GM12878 (cell line): ENCODE results near the gene TRUB1. TPM values are rescaled to one million over a fixed set of nuclear protein-coding genes. Genes with fewer than 3 reads are reported as not detected.

Experiments
- ATAC-seq: fragments of 200-7000 bp; cut with Tn5 transposase; 3 replicates; pipeline ENCODE4 v1.9.1; 2020; ENCODE audit warnings: mild to moderate bottlenecking, moderate library complexity
- BruUV-seq: library from RNA; stranded (reverse); fragments of 400-500 nt; replicated peaks from 2 replicates; lab custom pipeline; 2021; lab: Mats Ljungman, UMichigan
- CTCF ChIA-PET: fragments of 300-600 bp; sonication (Branson Sonifier 250); formaldehyde crosslinking; extraction: SDS; loops from one replicate; lab custom pipeline; 2021; ENCODE audit warnings: inconsistent platforms; lab: Yijun Ruan, JAX
- POLR2A ChIA-PET: fragments of 350-600 bp; formaldehyde crosslinking; extraction: SDS; loops from one replicate; lab custom pipeline; 2021; ENCODE audit warnings: inconsistent platforms; lab: Charles Lee
- RAD21 ChIA-PET: fragments of 300-600 bp; sonication (Branson Sonifier 250); formaldehyde crosslinking; loops from one replicate; lab custom pipeline; 2023; ENCODE audit warnings: antibody characterized with exemption; ENCODE audit not compliant: unreplicated experiment; lab: Charles Lee
- SMC1A ChIA-PET: fragments of 300-600 bp; sonication (Branson Sonifier 250); formaldehyde crosslinking; loops from one replicate; lab custom pipeline; 2023; ENCODE audit not compliant: unreplicated experiment, uncharacterized antibody; lab: Charles Lee
- DNase-seq: peaks from one replicate; pipeline ENCODE4 v3.0.0-alpha.2; 2011; ENCODE audit warnings: low read depth, low spot score
- FAIRE-seq: peaks from 3 replicates; lab custom pipeline; 2011; peaks lifted over from hg19 to GRCh38; lab: Jason Lieb, UNC
- H2AFZ ChIP-seq: 2 replicates; pipeline ENCODE4 v1.6.0; 2011; ENCODE audit warnings: low read depth, low read length, control low read depth; ENCODE audit not compliant: control insufficient read depth
- H3K27ac ChIP-seq: 2 replicates; pipeline ENCODE4 v1.5.1; 2011; ENCODE audit warnings: control low read depth; ENCODE audit not compliant: control insufficient read depth, insufficient read depth
- H3K27me3 ChIP-seq, 2 experiments: replicated peaks in 1 of 2; 2 replicates each; pipeline versions ENCODE4 v1.6.0 to v1.6.1; 2011; ENCODE audit warnings: low read length in 1 of 2; ENCODE audit not compliant: control insufficient read depth in 2 of 2, insufficient read depth in 2 of 2
- H3K36me3 ChIP-seq, 2 experiments: 2 replicates each; pipeline ENCODE4 v1.5.1; 2011; ENCODE audit warnings: low read length in 1 of 2; ENCODE audit not compliant: control insufficient read depth in 2 of 2, insufficient read depth in 2 of 2
- H3K4me1 ChIP-seq: 2 replicates; pipeline ENCODE4 v1.6.1; 2011; ENCODE audit warnings: mild to moderate bottlenecking, low read length, moderate library complexity, mixed read lengths; ENCODE audit not compliant: control insufficient read depth, insufficient read depth
- H3K4me2 ChIP-seq: 2 replicates; pipeline ENCODE4 v1.6.0; 2011; ENCODE audit warnings: control low read depth; ENCODE audit not compliant: control insufficient read depth, insufficient read depth
- H3K4me3 ChIP-seq: fragments of 200-600 bp; sonication (generic); 2 replicates; pipeline ENCODE4 v1.5.1; 2016
- H3K79me2 ChIP-seq: 2 replicates; pipeline ENCODE4 v1.6.0; 2011; ENCODE audit warnings: low read length; ENCODE audit not compliant: control insufficient read depth, insufficient read depth
- H3K9ac ChIP-seq: 2 replicates; pipeline ENCODE4 v1.8.0; 2011; ENCODE audit warnings: low read length, control low read depth, mixed read lengths; ENCODE audit not compliant: control insufficient read depth, insufficient read depth
- H3K9me3 ChIP-seq: replicated peaks from 3 replicates; pipeline ENCODE4 v1.5.1; 2011; ENCODE audit warnings: mild to moderate bottlenecking, low read length; ENCODE audit not compliant: control insufficient read depth, insufficient read depth
- H4K20me1 ChIP-seq: 2 replicates; pipeline ENCODE4 v1.6.0; 2011; ENCODE audit not compliant: control insufficient read depth, insufficient read depth
- E4F1 ChIP-seq: fragments of 450-650 bp; IDR thresholded peaks from 2 replicates; pipeline ENCODE4 v1.6.1; 2018; ENCODE audit warnings: borderline replicate concordance, mild to moderate bottlenecking; ENCODE audit not compliant: partially characterized antibody
- FOXK2 ChIP-seq: fragments of 450-650 bp; IDR thresholded peaks from 2 replicates; pipeline ENCODE4 v1.6.1; 2017; ENCODE audit warnings: mild to moderate bottlenecking, moderate library complexity
- FOXM1 ChIP-seq: IDR thresholded peaks from 2 replicates; pipeline ENCODE4 v1.6.1; 2012; ENCODE audit warnings: low read depth, mild to moderate bottlenecking, inconsistent platforms, low read length, moderate library complexity
- HDGF ChIP-seq: fragments of 450-650 bp; IDR thresholded peaks from 2 replicates; pipeline ENCODE4 v1.6.1; 2016; ENCODE audit warnings: antibody characterized with exemption
- MEF2B ChIP-seq: fragments of 450-650 bp; IDR thresholded peaks from 2 replicates; pipeline ENCODE4 v1.6.1; 2018; ENCODE audit warnings: mild to moderate bottlenecking, moderate library complexity; ENCODE audit not compliant: partially characterized antibody, poor library complexity, severe bottlenecking
- MYB ChIP-seq: fragments of 150-350 bp; IDR thresholded peaks from 2 replicates; pipeline ENCODE4 v1.6.1; 2014; ENCODE audit warnings: mild to moderate bottlenecking, low read depth, low read length, borderline replicate concordance
- POLR2AphosphoS2 ChIP-seq: IDR thresholded peaks from 2 replicates; pipeline ENCODE4 v1.6.1; 2011; ENCODE audit warnings: low read depth, mild to moderate bottlenecking, low read length, improper control_type of control experiment, moderate library complexity
- PRDM15 ChIP-seq: fragments of 450-650 bp; formaldehyde crosslinking; IDR thresholded peaks from 2 replicates; pipeline ENCODE4 v1.4.0; 2020; ENCODE audit warnings: mild to moderate bottlenecking, moderate library complexity
- SKIL ChIP-seq: fragments of 450-650 bp; IDR thresholded peaks from 2 replicates; pipeline ENCODE4 v1.6.1; 2017; ENCODE audit warnings: mild to moderate bottlenecking, low read depth, inconsistent platforms; ENCODE audit not compliant: poor library complexity, severe bottlenecking
- TCF7 ChIP-seq: IDR thresholded peaks from 2 replicates; pipeline ENCODE4 v1.6.1; 2014; ENCODE audit warnings: antibody characterized with exemption, borderline replicate concordance
- ZNF217 ChIP-seq: fragments of 450-650 bp; IDR thresholded peaks from 2 replicates; pipeline ENCODE4 v1.6.1; 2017; ENCODE audit warnings: antibody characterized with exemption, mild to moderate bottlenecking
- ZNF592 ChIP-seq: fragments of 450-650 bp; IDR thresholded peaks from 2 replicates; pipeline ENCODE4 v1.6.1; 2017; ENCODE audit warnings: mild to moderate bottlenecking, moderate library complexity
- in situ Hi-C: fragments of 300-500 bp; cut with MboI; formaldehyde crosslinking; loops from 9 replicates; pipeline ENCODE4 v1.14.3; 2018; ENCODE audit warnings: mixed read lengths
- intact Hi-C: fragments of 100-400 bp; cut with micrococcal nuclease; formaldehyde crosslinking; loops from one replicate; pipeline ENCODE4 v1.14.2; 2022; ENCODE audit not compliant: unreplicated experiment
- polyA plus RNA-seq, 11 experiments: library from polyadenylated mRNA; depleted of rRNA in 4 of 11; unstranded in 6 of 11; stranded (reverse) in 5 of 11; fragments of >200 nt; fragmentation: Nextera tagmentation in 4 of 11; fragmentation: Illumina TruSeq in 1 of 11; extraction: Ambion mirVana in 4 of 11; extraction: Trizol in 1 of 11; gene quantifications; 1 replicate in 1 of 11; 2 replicates in 10 of 11; pipeline versions ENCODE4 v1.2.1 to v1.2.3, GENCODE V29; 2011 to 2016; ENCODE audit warnings: inconsistent platforms in 2 of 11, missing spikeins in 2 of 11, low read depth in 1 of 11
- total RNA-seq, 4 experiments: library from RNA; depleted of rRNA in 3 of 4; stranded (reverse); fragments of >200 nt in 3 of 4; fragmentation: Illumina TruSeq in 1 of 4; extraction: Trizol in 1 of 4; gene quantifications; 2 replicates each; pipeline versions ENCODE4 v1.2.1 to v1.2.3, GENCODE V29; 2013 to 2021

TRUB1 gene
- total and polyA plus RNA-seq, 10 of the 15 experiments (the other 5 are each of a cell fraction or from before 2014, with no cell fraction given) = 8.1 to 24.0 (median 15.9) TPM

- no peaks in the 10 kb centered on the region for H4K20me1 ChIP-seq
- no peak for DNase-seq
- ChIA-PET SMC1A (interaction anchor here (0.6 kb wide), 1 partner anchor 211 kb away, joined by 3 read pairs; no protein-coding TSS in a partner anchor), RAD21 (no interaction called here), POLR2A (no interaction called here), CTCF (no interaction called here)
- no peak overlapping the region for H3K4me2 ChIP-seq
- no peak overlapping the region for H3K9ac ChIP-seq
- no TSS peak for BruUV-seq
- H3K9me3 ChIP-seq = peaks cover 5% of the 10 kb centered on the region; the same call in 2 of the 3 replicates
- no peak overlapping the region for H3K27ac ChIP-seq
- H3K27me3 ChIP-seq = no peaks in the 10 kb centered on the region
- no peaks in the 10 kb centered on the region for H3K36me3 ChIP-seq
- H3K4me1 ChIP-seq = no peaks in the 10 kb centered on the region
- TF ChIP-seq HDGF (no peak), E4F1 (no peak), TCF7 (no peak), PRDM15 (CRISPR knock-in tag) (no peak), POLR2AphosphoS2 (no peak), ZNF217 (no peak), ZNF592 (no peak), FOXK2 (no peak), MEF2B (no peak), SKIL (no peak), MYB (no peak), FOXM1 (no peak)
- in situ Hi-C loops = no loop called here
- intact Hi-C loops = no loop called here
- H3K79me2 ChIP-seq = no peaks in the 10 kb centered on the region
- H2AFZ ChIP-seq = no peak overlapping the region
- no peak overlapping the region for H3K4me3 ChIP-seq
- no peak for ATAC-seq
- no peak for FAIRE-seq
Observed at GRCh38 chr10:114982989-114983388, 45.0 kb downstream of the TRUB1 start.
